Measurements from ENCODE around the gene SPARC.

The SPARC gene

GRCh38 chr5:151627650-151628049 lies 59.1 kb downstream of the SPARC start:
- no peak for DNase-seq (ENCODE audit: low read depth in 2 of 3, low spot score in 2 of 3)

- no peak for DNase-seq (ENCODE audit: low read depth in 2 of 3, low spot score in 2 of 3)
Measured at GRCh38 chr5:151625285-151625684, 61.4 kb downstream of the SPARC start.

- no peak for DNase-seq (ENCODE audit: low read depth in 2 of 3, low spot score in 2 of 3)
Measured at GRCh38 chr5:151624476-151624875, 62.2 kb downstream of the SPARC start.

- no peak for DNase-seq (ENCODE audit: low read depth in 2 of 3, low spot score in 2 of 3)
Measured at GRCh38 chr5:151622367-151623088, 64.2 kb downstream of the SPARC start.

- DNase-seq (ENCODE audit: low read depth in 2 of 3, low spot score in 2 of 3) = no peak
Measured at GRCh38 chr5:151620461-151620840, 66.3 kb downstream of the SPARC start.

- no peak for DNase-seq (ENCODE audit: low read depth in 2 of 3, low spot score in 2 of 3)
Measured at GRCh38 chr5:151619812-151620460, 66.8 kb downstream of the SPARC start.

GRCh38 chr5:151618907-151619306 lies 67.8 kb downstream of the SPARC start:
- no peak for DNase-seq (ENCODE audit: low read depth in 2 of 3, low spot score in 2 of 3)

- no peak for DNase-seq (ENCODE audit: low read depth in 2 of 3, low spot score in 2 of 3)
Measured at GRCh38 chr5:151617841-151618710, 68.6 kb downstream of the SPARC start.

GRCh38 chr5:151617383-151617840 lies 69.3 kb downstream of the SPARC start:
- DNase-seq (ENCODE audit: low read depth in 2 of 3, low spot score in 2 of 3) = no peak

GRCh38 chr5:151615431-151615830 lies 71.3 kb downstream of the SPARC start:
- DNase-seq (ENCODE audit: low read depth in 2 of 3, low spot score in 2 of 3) = no peak

GRCh38 chr5:151614565-151614964 lies 72.2 kb downstream of the SPARC start:
- no peak for DNase-seq (ENCODE audit: low read depth in 2 of 3, low spot score in 2 of 3)

GRCh38 chr5:151612689-151613427 lies 73.9 kb downstream of the SPARC start:
- DNase-seq (ENCODE audit: low read depth in 2 of 3, low spot score in 2 of 3) = peak in 1 of 3 experiments; percentile 22

GRCh38 chr5:151611127-151611775 lies 75.5 kb downstream of the SPARC start:
- DNase-seq (ENCODE audit: low read depth in 2 of 3, low spot score in 2 of 3) = no peak

Measured in activated CD8-positive, alpha-beta memory T cell treated with anti-CD3 and anti-CD28 coated beads for 48 hours (primary cell).